KMS-11 (cell line): ENCODE results near the gene YIPF3.

Experiments used
- H2AFZ ChIP-seq: fragments of 200-600 bp; sonication (generic); 2 replicates; pipeline ENCODE4 v1.6.1; 2016; ENCODE audit warnings: antibody characterized with exemption, mixed run types, low read depth
- H3K27ac ChIP-seq: fragments of 200-600 bp; sonication (generic); 2 replicates; pipeline ENCODE4 v1.6.1; 2016; ENCODE audit warnings: mild to moderate bottlenecking, mixed run types
- H3K27me3 ChIP-seq: fragments of 200-600 bp; sonication (generic); 2 replicates; pipeline ENCODE4 v1.6.1; 2017; ENCODE audit warnings: mild to moderate bottlenecking, low read depth, mixed run types, moderate library complexity; ENCODE audit not compliant: insufficient read depth
- H3K36me3 ChIP-seq: fragments of 200-600 bp; sonication (generic); 2 replicates; pipeline ENCODE4 v1.6.1; 2017; ENCODE audit warnings: mild to moderate bottlenecking, mixed run types; ENCODE audit not compliant: insufficient read depth
- H3K4me1 ChIP-seq: fragments of 200-600 bp; sonication (generic); 2 replicates; pipeline ENCODE4 v1.6.1; 2016; ENCODE audit warnings: mild to moderate bottlenecking, low read depth, mixed run types; ENCODE audit not compliant: poor library complexity, severe bottlenecking
- H3K4me2 ChIP-seq: fragments of 200-600 bp; sonication (generic); 2 replicates; pipeline ENCODE4 v1.7.0; 2016; ENCODE audit warnings: mild to moderate bottlenecking, mixed run types
- H3K4me3 ChIP-seq: fragments of 200-600 bp; sonication (generic); IDR thresholded peaks from 2 replicates; pipeline ENCODE4 v1.6.1; 2017; ENCODE audit warnings: low read depth, low read length, mixed read lengths; ENCODE audit not compliant: insufficient read depth
- H3K79me2 ChIP-seq: fragments of 200-600 bp; sonication (generic); 2 replicates; pipeline ENCODE4 v1.6.1; 2016; ENCODE audit warnings: low read depth, mixed run types; ENCODE audit not compliant: insufficient read depth
- H3K9ac ChIP-seq: fragments of 200-600 bp; sonication (generic); 2 replicates; pipeline ENCODE4 v1.6.1; 2016; ENCODE audit warnings: mild to moderate bottlenecking, mixed run types
- H4K20me1 ChIP-seq: fragments of 200-600 bp; sonication (generic); 2 replicates; pipeline ENCODE4 v1.6.1; 2016; ENCODE audit warnings: mild to moderate bottlenecking, mixed run types; ENCODE audit not compliant: insufficient read depth
- TF ChIP-seq, protein P1 (sequence below): fragments of 200-600 bp; sonication (generic); conservative IDR thresholded peaks from 2 replicates; pipeline ENCODE4 v1.6.1; 2017; ENCODE audit warnings: low read depth, mild to moderate bottlenecking, antibody characterized with exemption, low read length, moderate library complexity, mixed read lengths

The YIPF3 gene

DNA sequence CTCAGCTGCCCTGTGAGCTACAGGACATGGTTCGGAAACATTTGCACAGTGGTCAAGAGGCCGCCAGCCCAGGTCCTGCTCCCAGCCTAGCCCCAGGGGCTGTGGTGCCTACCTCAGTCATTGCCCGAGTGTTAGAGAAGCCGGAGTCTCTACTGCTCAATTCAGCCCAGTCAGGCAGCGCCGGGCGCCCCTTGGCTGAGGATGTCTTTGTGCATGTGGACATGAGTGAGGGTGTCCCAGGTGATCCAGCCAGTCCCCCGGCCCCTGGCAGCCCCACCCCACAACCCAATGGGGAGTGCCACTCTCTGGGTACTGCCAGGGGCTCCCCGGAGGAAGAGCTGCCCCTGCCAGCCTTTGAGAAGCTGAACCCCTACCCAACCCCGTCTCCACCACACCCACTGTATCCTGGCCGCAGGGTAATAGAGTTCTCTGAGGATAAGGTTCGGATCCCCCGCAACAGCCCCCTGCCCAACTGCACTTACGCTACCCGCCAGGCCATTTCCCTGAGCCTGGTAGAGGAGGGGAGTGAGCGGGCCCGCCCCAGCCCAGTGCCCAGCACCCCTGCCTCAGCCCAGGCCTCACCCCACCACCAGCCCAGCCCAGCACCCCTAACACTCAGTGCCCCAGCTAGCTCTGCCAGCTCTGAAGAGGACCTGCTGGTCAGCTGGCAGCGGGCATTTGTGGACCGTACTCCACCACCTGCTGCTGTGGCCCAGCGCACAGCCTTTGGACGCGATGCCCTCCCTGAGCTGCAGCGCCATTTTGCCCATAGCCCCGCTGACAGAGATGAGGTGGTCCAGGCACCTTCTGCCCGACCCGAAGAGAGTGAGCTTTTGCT lies 11.8 kb downstream of the YIPF3 start:
- H2AFZ ChIP-seq, result no peak overlapping the region
- no peaks in the 10 kb centered on the region for H4K20me1 ChIP-seq
- peaks cover 6% of the 10 kb centered on the region for H3K4me1 ChIP-seq
- H3K4me2 ChIP-seq, result no peak overlapping the region
- peaks cover 10% of the 10 kb centered on the region; the same call in 1 of the 2 replicates for H3K27me3 ChIP-seq
- no peak overlapping the region for H3K4me3 ChIP-seq
- H3K27ac ChIP-seq, result no peak overlapping the region
- no peak overlapping the region for H3K9ac ChIP-seq
- H3K79me2 ChIP-seq, result no peaks in the 10 kb centered on the region
- TF ChIP-seq, protein P1, sequence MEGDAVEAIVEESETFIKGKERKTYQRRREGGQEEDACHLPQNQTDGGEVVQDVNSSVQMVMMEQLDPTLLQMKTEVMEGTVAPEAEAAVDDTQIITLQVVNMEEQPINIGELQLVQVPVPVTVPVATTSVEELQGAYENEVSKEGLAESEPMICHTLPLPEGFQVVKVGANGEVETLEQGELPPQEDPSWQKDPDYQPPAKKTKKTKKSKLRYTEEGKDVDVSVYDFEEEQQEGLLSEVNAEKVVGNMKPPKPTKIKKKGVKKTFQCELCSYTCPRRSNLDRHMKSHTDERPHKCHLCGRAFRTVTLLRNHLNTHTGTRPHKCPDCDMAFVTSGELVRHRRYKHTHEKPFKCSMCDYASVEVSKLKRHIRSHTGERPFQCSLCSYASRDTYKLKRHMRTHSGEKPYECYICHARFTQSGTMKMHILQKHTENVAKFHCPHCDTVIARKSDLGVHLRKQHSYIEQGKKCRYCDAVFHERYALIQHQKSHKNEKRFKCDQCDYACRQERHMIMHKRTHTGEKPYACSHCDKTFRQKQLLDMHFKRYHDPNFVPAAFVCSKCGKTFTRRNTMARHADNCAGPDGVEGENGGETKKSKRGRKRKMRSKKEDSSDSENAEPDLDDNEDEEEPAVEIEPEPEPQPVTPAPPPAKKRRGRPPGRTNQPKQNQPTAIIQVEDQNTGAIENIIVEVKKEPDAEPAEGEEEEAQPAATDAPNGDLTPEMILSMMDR, result no peak
- no peaks in the 10 kb centered on the region for H3K36me3 ChIP-seq

DNA sequence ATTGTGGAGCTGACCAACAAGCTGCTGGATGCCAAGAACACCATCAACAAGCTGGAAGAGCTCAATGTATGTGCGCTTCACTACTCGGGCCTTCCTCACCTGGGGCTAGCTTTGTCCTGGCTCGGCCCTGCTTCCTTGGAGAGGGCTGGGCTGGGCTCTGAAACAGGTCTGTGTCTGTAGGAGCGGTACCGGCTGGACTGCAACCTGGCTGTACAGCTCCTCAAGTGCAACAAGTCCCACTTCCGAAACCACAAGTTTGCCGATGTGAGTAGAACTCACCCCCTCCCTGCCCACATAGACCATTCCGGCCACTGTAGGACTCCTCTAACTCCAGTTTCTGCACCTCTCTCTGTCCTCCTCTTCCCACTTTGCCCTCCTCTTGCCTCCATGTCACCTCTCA lies 13.3 kb downstream of the YIPF3 start:
- Histone ChIP-seq H3K27me3 (0 out of 2 replicates have a peak, but pooled peaks cover 3% of the 10 kb centered on the region), H3K36me3 (no peaks in the 10 kb centered on the region), H2AFZ (no peak overlapping the region), H4K20me1 (no peaks in the 10 kb centered on the region), H3K4me1 (peaks cover 6% of the 10 kb centered on the region), H3K4me2 (no peak overlapping the region), H3K4me3 (no peak overlapping the region), H3K9ac (no peak overlapping the region), H3K27ac (no peak overlapping the region), H3K79me2 (no peaks in the 10 kb centered on the region)
- TF ChIP-seq, protein P1, result no peak

DNA sequence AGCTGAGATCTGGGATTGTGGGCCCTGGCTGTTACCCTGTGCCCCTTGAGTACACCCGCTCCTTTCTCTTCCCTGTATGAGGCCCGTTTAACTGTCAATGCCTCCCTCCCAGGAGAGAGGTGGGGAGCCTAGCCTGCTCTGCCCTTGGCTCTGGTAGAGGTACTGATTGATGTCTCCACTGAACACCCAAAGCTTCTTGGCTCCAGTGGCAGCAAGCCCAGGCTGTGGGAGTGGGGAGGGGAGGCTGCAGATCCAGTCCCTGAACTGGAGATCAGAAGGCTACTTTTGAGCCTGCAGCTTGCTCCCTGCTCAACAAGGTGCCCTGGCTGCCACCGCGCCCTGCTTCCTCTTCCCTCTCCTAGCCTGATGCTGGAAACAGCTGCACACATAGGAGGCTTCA lies 14.1 kb downstream of the YIPF3 start:
- Histone ChIP-seq H2AFZ (no peak overlapping the region), H3K36me3 (no peaks in the 10 kb centered on the region), H3K4me1 (peaks cover 6% of the 10 kb centered on the region), H4K20me1 (no peaks in the 10 kb centered on the region), H3K27me3 (no peaks in the 10 kb centered on the region), H3K9ac (no peak overlapping the region), H3K4me3 (no peak overlapping the region), H3K27ac (no peak overlapping the region), H3K4me2 (no peak overlapping the region), H3K79me2 (no peaks in the 10 kb centered on the region)
- TF ChIP-seq, protein P1, result no peak

DNA sequence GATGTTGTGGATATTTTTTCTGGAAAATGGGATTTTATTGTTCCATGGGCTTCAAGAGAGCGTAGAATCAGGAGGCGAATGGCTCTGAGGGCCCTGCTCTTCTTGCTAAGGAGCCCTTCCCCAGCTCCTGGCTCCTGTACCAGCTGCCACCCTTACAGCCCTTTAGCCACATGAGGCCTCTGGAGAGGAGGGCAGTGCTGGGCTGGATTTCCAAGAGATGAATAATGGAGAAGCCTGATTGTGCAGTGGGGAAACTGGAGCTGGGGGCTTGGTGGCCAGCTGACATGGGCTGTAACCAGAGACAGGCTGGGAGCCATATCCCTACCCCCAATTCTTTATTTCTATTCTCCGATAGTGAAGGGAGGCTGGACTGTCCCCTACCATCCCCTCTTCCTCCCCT lies 15.8 kb downstream of the YIPF3 start:
- no peak overlapping the region for H2AFZ ChIP-seq
- H3K9ac ChIP-seq, result no peak overlapping the region
- H3K79me2 ChIP-seq, result no peaks in the 10 kb centered on the region
- H3K27me3 ChIP-seq, result no peaks in the 10 kb centered on the region
- H3K4me1 ChIP-seq, result no peaks in the 10 kb centered on the region
- no peak overlapping the region for H3K27ac ChIP-seq
- TF ChIP-seq, protein P1, result no peak
- no peak overlapping the region for H3K4me2 ChIP-seq
- no peaks in the 10 kb centered on the region for H4K20me1 ChIP-seq
- H3K36me3 ChIP-seq, result no peaks in the 10 kb centered on the region
- H3K4me3 ChIP-seq, result no peak overlapping the region
